DND-41 (cell line): ENCODE data around the gene KCNN2.

Source experiments
- CTCF ChIP-seq: IDR thresholded peaks from 2 replicates; pipeline ENCODE4 v1.5.1; 2012; ENCODE audit warnings: borderline replicate concordance, low read length, moderate library complexity, mild to moderate bottlenecking; ENCODE audit not compliant: poor library complexity, severe bottlenecking; ENCODE audit errors: extremely low read depth
- EZH2 ChIP-seq: IDR thresholded peaks from 3 replicates; pipeline ENCODE4 v1.6.1; 2012; ENCODE audit warnings: borderline replicate concordance, low read depth, mild to moderate bottlenecking, moderate library complexity, low read length, inconsistent platforms; ENCODE audit not compliant: severe bottlenecking

- no peak for TF ChIP-seq CTCF
- no peak for TF ChIP-seq EZH2
Measured at GRCh38 chr5:114362197-114362976, 517 bp downstream of the KCNN2 start.
